HG03342 (cell line): ENCODE data around the gene ZNF579.
"Not testable (repeated sequence)": the region's sequence is repeated elsewhere in the genome, so short reads cannot be mapped to it uniquely, and the experiment has no call there.

Experiments
- ATAC-seq: cut with Tn5 transposase; IDR thresholded peaks from one replicate; pipeline ENCODE4 v1.9.1; 2021; ENCODE audit warnings: mild to moderate bottlenecking, moderate library complexity; ENCODE audit not compliant: unreplicated experiment

ZNF579 gene

GRCh38 chr19:55576746-55577145 lies 3.9 kb downstream of the ZNF579 start:
- ATAC-seq: no peak

GRCh38 chr19:55573929-55574328 lies 6.7 kb downstream of the ZNF579 start:
- not testable (repeated sequence) for ATAC-seq

GRCh38 chr19:55569477-55569876 lies 11.2 kb downstream of the ZNF579 start:
- not testable (repeated sequence) for ATAC-seq

- no peak for ATAC-seq
Observed at GRCh38 chr19:55567708-55568328, 12.8 kb downstream of the ZNF579 start.

- ATAC-seq: no peak
Observed at GRCh38 chr19:55566823-55567222, 13.8 kb downstream of the ZNF579 start.

- ATAC-seq: no peak
Observed at GRCh38 chr19:55563261-55563690, 17.4 kb downstream of the ZNF579 start.

GRCh38 chr19:55559684-55560083 lies 21.0 kb downstream of the ZNF579 start:
- ATAC-seq: no peak

- ATAC-seq: no peak
Observed at GRCh38 chr19:55554741-55555152, 25.9 kb downstream of the ZNF579 start.

GRCh38 chr19:55554302-55554701 lies 26.3 kb downstream of the ZNF579 start:
- no peak for ATAC-seq

GRCh38 chr19:55553217-55554182 lies 27.1 kb downstream of the ZNF579 start:
- no peak for ATAC-seq

GRCh38 chr19:55552620-55553019 lies 28.0 kb downstream of the ZNF579 start:
- no peak for ATAC-seq

- ATAC-seq: no peak
Observed at GRCh38 chr19:55552206-55552605, 28.4 kb downstream of the ZNF579 start.

- ATAC-seq: no peak
Observed at GRCh38 chr19:55550321-55550650, 30.4 kb downstream of the ZNF579 start.

GRCh38 chr19:55549500-55550320 lies 30.9 kb downstream of the ZNF579 start:
- no peak for ATAC-seq

GRCh38 chr19:55546822-55547614 lies 33.6 kb downstream of the ZNF579 start:
- ATAC-seq: no peak

GRCh38 chr19:55546011-55546410 lies 34.6 kb downstream of the ZNF579 start:
- ATAC-seq: no peak

- ATAC-seq: no peak
Observed at GRCh38 chr19:55545443-55545842, 35.2 kb downstream of the ZNF579 start, which contains the start of gene SBK3. Gene SBK3, minus strand, starts transcription at chr19:55545543. Its CDS starts 0 bp downstream, at chr19:55545543.

GRCh38 chr19:55544776-55545439 lies 35.7 kb downstream of the ZNF579 start:
- no peak for ATAC-seq

- no peak for ATAC-seq
Observed at GRCh38 chr19:55544014-55544413, 36.6 kb downstream of the ZNF579 start.

- no peak for ATAC-seq
Observed at GRCh38 chr19:55543567-55543966, 37.1 kb downstream of the ZNF579 start.
